Measurements from ENCODE around the gene VTI1A. TPM values are rescaled to one million over a fixed set of nuclear protein-coding genes. Genes with fewer than 3 reads are reported as not detected.

The VTI1A gene
- total and polyA plus RNA-seq, 2 experiments from 2014 or later = 26.8 to 31.0 TPM

GRCh38 chr10:112715581-112715980 is 268.6 kb downstream of the VTI1A start:
- H3K27me3 ChIP-seq (ENCODE audit: insufficient read depth) = no peaks in the 10 kb centered on the region
- DNase-seq (ENCODE audit: low spot score) (no peak), ATAC-seq (no peak)
- Mint-ChIP-seq H3K27ac (no peak overlapping the region), H3K9me3 (no peaks in the 10 kb centered on the region), H3K4me3 (no peak overlapping the region), H3K27me3 (ENCODE audit: insufficient read depth, low read depth, poor library complexity) (peaks cover 3% of the 10 kb centered on the region), H3K4me1 (peaks cover 44% of the 10 kb centered on the region), H3K36me3 (ENCODE audit: low read depth) (peaks cover 3% of the 10 kb centered on the region; the same call in 1 of the 3 replicates)
- H3K9me2 ChIP-seq (ENCODE audit: insufficient read depth) = no peaks in the 10 kb centered on the region; the same call in 1 of the 2 replicates
- H3K79me2 ChIP-seq (replicated peaks; ENCODE audit: insufficient read depth) = no peaks in the 10 kb centered on the region
- no peaks in the 10 kb centered on the region for H3F3A ChIP-seq (replicated peaks; ENCODE audit: low read depth)
- H2AFZ ChIP-seq = no peak overlapping the region
- no peak overlapping the region for H3K27ac ChIP-seq (ENCODE audit: low read depth)
- no peak overlapping the region for H3K4me2 ChIP-seq
- no peaks in the 10 kb centered on the region for H3K36me3 ChIP-seq (ENCODE audit: insufficient read depth)
- no peak overlapping the region for H3K4me3 ChIP-seq
- no peaks in the 10 kb centered on the region for H4K20me1 ChIP-seq (replicated peaks; ENCODE audit: insufficient read depth)
- TF ChIP-seq ZNF462 (CRISPR knock-in tag; IDR thresholded peaks at IDR 0.05) (no peak), JUNB (IDR thresholded peaks at IDR 0.05; ENCODE audit: unreplicated experiment) (no peak), ETS1 (IDR thresholded peaks at IDR 0.05) (no peak), EZH2 (IDR thresholded peaks at IDR 0.05; ENCODE audit: low read depth, unreplicated experiment) (no peak)
- peaks cover 36% of the 10 kb centered on the region for H3K4me1 ChIP-seq (ENCODE audit: insufficient read depth)

GRCh38 chr10:112716076-112716475 is 269.1 kb downstream of the VTI1A start:
- H3K4me1 Mint-ChIP-seq = peaks cover 42% of the 10 kb centered on the region
- H3K9me2 ChIP-seq (ENCODE audit: insufficient read depth) = no peaks in the 10 kb centered on the region; the same call in 1 of the 2 replicates
- no peaks in the 10 kb centered on the region for H3K9me3 Mint-ChIP-seq
- ATAC-seq (no peak), DNase-seq (ENCODE audit: low spot score) (no peak)
- no peaks in the 10 kb centered on the region for H3K79me2 ChIP-seq (replicated peaks; ENCODE audit: insufficient read depth)
- no peaks in the 10 kb centered on the region for H4K20me1 ChIP-seq (replicated peaks; ENCODE audit: insufficient read depth)
- no peaks in the 10 kb centered on the region for H3K27me3 ChIP-seq (ENCODE audit: insufficient read depth)
- H2AFZ ChIP-seq = no peak overlapping the region
- peaks cover 32% of the 10 kb centered on the region for H3K4me1 ChIP-seq (ENCODE audit: insufficient read depth)
- H3K36me3 Mint-ChIP-seq (ENCODE audit: low read depth) = peaks cover 3% of the 10 kb centered on the region; the same call in 1 of the 3 replicates
- peaks cover 3% of the 10 kb centered on the region for H3K27me3 Mint-ChIP-seq (ENCODE audit: insufficient read depth, low read depth, poor library complexity)
- H3K4me3 Mint-ChIP-seq = no peak overlapping the region
- H3K27ac ChIP-seq (ENCODE audit: low read depth) = no peak overlapping the region
- H3K4me2 ChIP-seq = no peak overlapping the region
- H3F3A ChIP-seq (replicated peaks; ENCODE audit: low read depth) = no peaks in the 10 kb centered on the region
- H3K36me3 ChIP-seq (ENCODE audit: insufficient read depth) = no peaks in the 10 kb centered on the region
- no peak overlapping the region for H3K4me3 ChIP-seq
- H3K27ac Mint-ChIP-seq = no peak overlapping the region
- TF ChIP-seq ETS1 (IDR thresholded peaks at IDR 0.05) (no peak), ZNF331 (CRISPR knock-in tag; IDR thresholded peaks at IDR 0.05; ENCODE audit: low read depth) (no peak)
